PFSK-1 (cell line): ENCODE measurements around the gene SLC16A9.

Experiments
- FOXP2 ChIP-seq: optimal IDR thresholded peaks from 2 replicates; pipeline ENCODE3; 2011; ENCODE audit warnings: borderline replicate concordance, control low read depth, inconsistent platforms; ENCODE audit not compliant: insufficient read depth; ENCODE audit errors: extremely low read length, extremely low read depth
- POLR2AphosphoS5 ChIP-seq: IDR thresholded peaks from 2 replicates; pipeline ENCODE4 v1.6.1; 2012; ENCODE audit warnings: low read depth, mild to moderate bottlenecking, control low read depth, low read length, moderate library complexity
- REST ChIP-seq, 2 experiments: IDR thresholded peaks; 2 replicates each; pipeline versions ENCODE4 v1.6.1 to v1.8.0; 2011 to 2012; ENCODE audit warnings: low read depth in 2 of 2, low read length in 2 of 2, control low read depth in 1 of 2, inconsistent platforms in 1 of 2, mild to moderate bottlenecking in 1 of 2, moderate library complexity in 1 of 2; ENCODE audit not compliant: insufficient read depth in 1 of 2
- SIN3A ChIP-seq: IDR thresholded peaks from 2 replicates; pipeline ENCODE4 v1.6.1; 2012; ENCODE audit warnings: mild to moderate bottlenecking, low read length, moderate library complexity, borderline replicate concordance; ENCODE audit not compliant: insufficient read depth
- TAF1 ChIP-seq: IDR thresholded peaks from 2 replicates; pipeline ENCODE4 v1.6.1; 2012; ENCODE audit warnings: low read length, control low read depth, borderline replicate concordance; ENCODE audit not compliant: insufficient read depth

The SLC16A9 gene

GRCh38 chr10:59702347-59702746 is 7.3 kb downstream of the SLC16A9 start:
- TF ChIP-seq TAF1: no peak
- TF ChIP-seq REST (IDR thresholded peaks at IDR 0.05; ENCODE audit: insufficient read depth in 1 of 2, low read depth in 2 of 2, low read length in 2 of 2): no peak
- TF ChIP-seq POLR2AphosphoS5: no peak
- TF ChIP-seq SIN3A: no peak
- no peak for TF ChIP-seq FOXP2

GRCh38 chr10:59700709-59701108 is 8.9 kb downstream of the SLC16A9 start:
- no peak for TF ChIP-seq FOXP2

DNA sequence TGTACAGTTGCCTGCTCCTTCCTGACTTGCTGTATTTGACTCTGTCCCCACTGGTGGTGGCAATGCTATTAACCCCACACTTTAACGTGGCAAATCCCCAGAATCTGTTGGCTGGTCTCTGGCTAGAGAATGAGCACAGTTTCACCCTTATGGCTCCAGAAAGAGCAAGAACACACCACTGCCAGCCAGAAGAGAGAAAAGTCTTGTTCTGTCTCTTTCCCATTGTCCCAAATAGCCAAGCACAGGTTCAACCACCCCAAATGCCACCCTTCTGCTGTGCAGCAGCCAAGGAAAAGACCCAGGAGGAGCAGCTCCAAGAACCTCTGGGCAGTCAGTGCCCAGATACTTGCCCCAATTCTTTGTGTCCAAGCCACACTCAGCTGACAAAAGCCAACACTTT is 11.3 kb downstream of the SLC16A9 start:
- TF ChIP-seq TAF1 (no peak), REST (IDR thresholded peaks at IDR 0.05; ENCODE audit: insufficient read depth in 1 of 2, low read depth in 2 of 2, low read length in 2 of 2) (no peak)

DNA sequence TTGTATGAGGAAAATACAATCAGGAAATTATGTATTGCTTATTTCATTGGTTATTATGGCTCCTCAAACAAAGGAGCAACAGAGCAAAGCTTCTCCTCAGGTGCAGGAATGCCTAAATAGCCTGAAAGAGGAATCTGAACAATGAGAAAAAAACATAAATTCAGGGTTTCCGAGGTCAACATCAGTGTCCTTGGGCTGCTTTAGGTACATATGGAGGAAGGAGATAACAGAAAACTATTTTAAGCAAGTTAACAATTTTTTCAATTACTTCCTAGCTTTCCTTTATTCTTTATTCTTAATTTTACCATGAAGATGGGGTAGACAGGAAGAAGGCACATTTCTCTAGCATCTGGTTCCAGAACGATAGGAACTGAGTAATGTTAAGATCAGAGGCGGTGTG is 14.0 kb downstream of the SLC16A9 start:
- TF ChIP-seq REST (IDR thresholded peaks at IDR 0.05; ENCODE audit: insufficient read depth in 1 of 2, low read depth in 2 of 2, low read length in 2 of 2): no peak
- TF ChIP-seq FOXP2: no peak
- TF ChIP-seq POLR2AphosphoS5: no peak
- TF ChIP-seq TAF1: no peak
- TF ChIP-seq SIN3A: no peak

DNA sequence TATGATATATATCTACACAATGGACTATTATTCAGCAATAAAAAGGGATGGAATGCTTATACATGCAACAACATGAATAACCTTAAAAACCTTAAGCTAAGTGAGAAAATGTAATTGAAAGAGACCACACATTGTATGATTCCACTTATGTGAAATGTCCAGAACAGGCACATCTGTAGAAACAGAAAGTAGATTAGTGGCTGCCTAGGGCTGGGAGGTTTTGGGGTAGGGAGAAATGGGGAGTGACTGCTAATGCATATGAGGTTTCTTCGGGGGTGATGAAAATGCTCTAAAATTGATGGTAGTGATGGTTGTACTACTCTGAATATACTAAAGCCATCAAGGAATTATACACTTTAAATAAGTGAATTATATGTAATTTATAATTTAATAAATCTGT is 14.7 kb downstream of the SLC16A9 start:
- TF ChIP-seq POLR2AphosphoS5: no peak
- no peak for TF ChIP-seq TAF1
- no peak for TF ChIP-seq REST (IDR thresholded peaks at IDR 0.05; ENCODE audit: insufficient read depth in 1 of 2, low read depth in 2 of 2, low read length in 2 of 2)
- no peak for TF ChIP-seq FOXP2
- no peak for TF ChIP-seq SIN3A

DNA sequence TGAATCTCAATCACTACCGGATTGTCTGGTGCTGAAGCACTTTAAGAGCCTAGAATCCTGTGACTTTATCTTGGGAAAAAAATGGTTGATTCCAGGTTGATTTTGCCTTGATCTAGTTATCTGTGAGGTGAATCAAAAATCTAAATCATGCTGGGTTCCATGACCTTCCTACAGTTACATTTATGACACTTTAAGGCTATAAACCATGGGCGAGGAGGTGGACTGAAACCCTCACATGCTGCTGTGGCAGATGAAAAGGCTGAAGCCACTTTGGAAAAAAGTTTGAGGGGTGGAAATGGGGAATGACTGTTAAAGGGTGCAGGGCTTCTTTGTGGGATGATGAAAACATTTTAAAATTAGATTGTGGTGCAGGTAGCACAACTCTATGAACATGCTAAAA is 17.5 kb downstream of the SLC16A9 start:
- TF ChIP-seq SIN3A: no peak
- TF ChIP-seq REST (IDR thresholded peaks at IDR 0.05; ENCODE audit: insufficient read depth in 1 of 2, low read depth in 2 of 2, low read length in 2 of 2): no peak
- TF ChIP-seq POLR2AphosphoS5: no peak
- TF ChIP-seq TAF1: no peak
- TF ChIP-seq FOXP2: no peak
